HS-27A (cell line): ENCODE results near the gene MRPL33.

ENCODE experiments used
- DNase-seq: peaks from one replicate; pipeline ENCODE4 v3.0.0-alpha.2; 2012; ENCODE audit warnings: low read depth, missing footprints

The MRPL33 gene

GRCh38 chr2:27779417-27780055, 8.0 kb downstream of the MRPL33 start:
- no peak for DNase-seq

GRCh38 chr2:27781496-27781895, 10.0 kb downstream of the MRPL33 start:
- no peak for DNase-seq

- DNase-seq = no peak
Measured at GRCh38 chr2:27782701-27783100, 11.2 kb downstream of the MRPL33 start.

GRCh38 chr2:27790796-27791195, 19.3 kb downstream of the MRPL33 start:
- DNase-seq = no peak

- no peak for DNase-seq
Measured at GRCh38 chr2:27792759-27793158, 21.2 kb downstream of the MRPL33 start.

GRCh38 chr2:27795093-27795834, 23.7 kb downstream of the MRPL33 start:
- no peak for DNase-seq

GRCh38 chr2:27795868-27796277, 24.4 kb downstream of the MRPL33 start:
- no peak for DNase-seq

GRCh38 chr2:27796791-27797765, 25.6 kb downstream of the MRPL33 start:
- no peak for DNase-seq

GRCh38 chr2:27797841-27798240, 26.3 kb downstream of the MRPL33 start:
- no peak for DNase-seq

- DNase-seq = no peak
Measured at GRCh38 chr2:27798486-27798885, 27.0 kb downstream of the MRPL33 start.

GRCh38 chr2:27798948-27799645, 27.6 kb downstream of the MRPL33 start:
- peak; percentile 99 for DNase-seq

GRCh38 chr2:27799646-27800010, 28.1 kb downstream of the MRPL33 start:
- no peak for DNase-seq

- DNase-seq = no peak
Measured at GRCh38 chr2:27800856-27801255, 29.3 kb downstream of the MRPL33 start.

- DNase-seq = no peak
Measured at GRCh38 chr2:27802547-27802946, 31.0 kb downstream of the MRPL33 start.

GRCh38 chr2:27803046-27803445, 31.5 kb downstream of the MRPL33 start:
- no peak for DNase-seq

GRCh38 chr2:27804146-27804545, 32.6 kb downstream of the MRPL33 start:
- DNase-seq = no peak

GRCh38 chr2:27805180-27805579, 33.7 kb downstream of the MRPL33 start:
- no peak for DNase-seq

- DNase-seq = no peak
Measured at GRCh38 chr2:27806311-27807059, 35.0 kb downstream of the MRPL33 start.

GRCh38 chr2:27807476-27807875, 36.0 kb downstream of the MRPL33 start:
- DNase-seq = no peak

GRCh38 chr2:27808418-27808817, 36.9 kb downstream of the MRPL33 start:
- no peak for DNase-seq

GRCh38 chr2:27808984-27809383, 37.5 kb downstream of the MRPL33 start:
- DNase-seq = no peak
